ENCODE results near the gene SMC5.
"Not testable (repeated sequence)": the region's sequence is repeated elsewhere in the genome, so short reads cannot be mapped to it uniquely, and the experiment has no call there.

SMC5 gene

DNA sequence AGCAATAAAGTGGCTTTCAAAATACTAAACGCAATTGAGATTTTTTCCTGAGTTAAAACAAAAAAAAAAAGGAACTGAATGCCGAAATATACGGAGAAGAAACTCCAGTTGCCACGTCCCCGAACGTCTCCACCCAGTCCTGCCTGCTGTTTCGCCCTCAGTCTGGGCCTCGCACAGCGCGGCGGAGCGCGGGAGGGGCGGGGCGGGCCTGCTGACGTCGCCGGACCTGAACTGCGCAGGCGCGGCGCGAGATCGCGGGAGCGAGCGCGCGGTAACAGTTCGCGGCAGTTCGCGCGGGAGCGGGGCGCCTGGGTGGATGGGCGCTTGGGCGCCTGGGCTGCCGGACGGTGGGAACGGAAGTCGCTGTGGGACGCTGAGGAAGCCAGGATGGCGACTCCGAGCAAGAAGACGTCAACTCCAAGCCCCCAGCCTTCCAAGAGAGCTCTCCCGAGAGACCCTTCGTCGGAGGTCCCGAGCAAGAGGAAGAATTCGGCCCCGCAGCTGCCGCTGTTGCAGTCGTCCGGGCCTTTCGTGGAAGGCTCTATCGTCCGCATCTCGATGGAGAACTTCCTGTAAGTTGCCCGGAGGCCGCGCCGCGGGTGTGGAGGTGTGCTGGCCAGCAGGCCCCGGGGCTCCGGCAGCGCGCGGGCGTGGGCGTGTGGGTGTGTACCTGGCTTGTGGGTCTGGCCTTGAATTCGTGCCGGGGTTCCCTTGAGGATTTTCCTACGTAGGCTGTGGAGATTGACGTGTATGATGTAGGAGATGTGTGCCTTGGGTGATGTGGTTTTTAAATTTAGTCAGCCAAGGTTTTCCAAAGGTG is at the start of gene SMC5:
Gene SMC5 (plus strand): TSS at position 287 of the 820 bp plus-strand sequence. CDS start 101 bp downstream, at position 388.
- DNase-seq, result peak; percentile 84

DNA sequence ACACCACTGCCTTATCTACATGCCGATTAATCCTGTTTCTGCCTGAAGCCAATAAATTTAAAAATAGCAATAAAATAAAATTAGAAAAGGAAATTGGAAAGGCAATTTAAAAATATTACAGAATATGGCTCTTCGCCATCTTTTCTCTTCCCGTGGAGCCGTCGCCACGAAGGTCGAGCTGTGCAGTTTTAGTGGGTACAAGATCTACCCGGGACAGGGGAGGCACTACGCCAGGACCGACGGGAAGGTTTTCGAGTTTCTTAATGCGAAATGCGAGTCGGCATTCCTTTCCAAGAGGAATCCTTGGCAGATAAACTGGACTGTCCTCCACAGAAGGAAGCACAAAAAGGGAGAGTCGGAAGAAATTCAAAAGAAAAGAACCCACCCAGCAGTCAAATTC is 41.7 kb upstream of the SMC5 start:
- no peak for DNase-seq

DNA sequence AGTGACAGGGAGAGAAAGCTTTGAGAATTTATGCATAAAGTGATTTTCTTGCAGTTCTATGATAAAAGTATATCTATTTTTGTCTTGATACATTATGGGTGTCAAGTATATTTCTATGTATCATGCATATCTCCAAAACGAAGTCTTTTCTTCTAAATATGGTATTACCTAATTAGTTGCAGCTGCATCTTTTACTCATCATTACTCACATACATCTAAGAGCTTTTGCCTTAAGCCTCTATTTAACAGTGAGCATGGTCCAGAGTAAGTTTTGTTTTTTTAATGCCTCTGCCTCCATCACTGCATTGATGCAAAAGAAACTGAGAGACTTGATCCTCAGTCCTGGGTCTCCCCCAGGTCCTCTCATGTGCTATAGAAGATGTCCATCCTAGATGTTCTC is 40.0 kb upstream of the SMC5 start:
- DNase-seq, result no peak

DNA sequence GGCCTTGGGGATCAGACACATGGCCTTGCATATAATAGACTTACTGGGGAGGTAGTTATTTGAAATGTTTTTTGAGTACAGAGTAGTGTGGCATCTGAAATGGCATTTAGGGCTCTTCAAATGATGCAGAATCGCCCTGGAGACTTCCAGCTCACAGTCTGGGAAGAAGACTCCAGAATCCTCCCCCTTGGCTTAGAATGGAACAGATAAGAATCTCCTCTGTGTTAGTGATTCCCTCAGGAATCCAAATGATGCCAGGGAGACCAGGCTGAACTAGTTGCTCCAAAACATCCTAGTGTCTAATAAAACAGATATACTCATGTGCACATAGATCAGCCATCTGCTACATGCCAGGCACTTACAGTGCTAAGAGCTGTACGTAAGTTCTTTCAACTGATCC is 38.6 kb upstream of the SMC5 start:
- DNase-seq, result no peak

DNA sequence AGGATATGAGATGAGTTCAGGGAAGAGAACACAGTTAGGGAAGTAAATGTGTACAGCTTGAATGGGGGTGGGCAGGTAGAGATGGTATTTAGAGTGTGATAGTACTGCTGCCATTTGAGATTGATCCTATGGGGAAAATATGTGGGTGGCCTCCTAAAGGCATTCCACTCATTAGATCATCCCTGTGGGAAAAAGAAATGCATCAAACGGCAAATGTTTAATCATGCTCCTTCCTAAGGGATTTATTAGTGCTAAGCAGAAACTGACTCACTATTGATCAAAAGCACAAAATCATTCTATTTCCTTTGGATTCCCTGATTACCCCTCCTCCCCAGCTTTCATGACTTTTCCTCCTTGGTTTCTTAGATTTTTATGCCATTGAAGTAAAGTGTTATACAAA is 36.4 kb upstream of the SMC5 start:
- DNase-seq, result no peak

DNA sequence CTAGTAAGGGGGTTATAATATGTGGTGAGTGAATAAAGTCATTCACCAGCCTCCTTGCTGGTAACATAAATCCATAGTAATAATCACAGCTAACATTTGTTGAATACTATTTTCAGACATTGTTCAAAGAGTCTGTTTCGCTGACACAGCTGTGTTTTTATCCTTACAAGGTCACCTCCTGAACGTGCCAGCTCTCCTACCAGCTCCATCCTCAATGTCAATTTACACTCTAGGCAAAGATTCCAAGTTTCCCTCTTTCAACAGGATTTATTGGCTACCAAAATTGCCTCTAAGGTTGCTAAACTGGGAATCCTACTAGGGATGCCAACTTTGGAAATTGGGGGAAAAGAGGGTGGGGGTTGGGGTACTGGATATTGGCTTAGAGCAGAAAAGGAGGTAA is 30.7 kb upstream of the SMC5 start:
- DNase-seq, result no peak

DNA sequence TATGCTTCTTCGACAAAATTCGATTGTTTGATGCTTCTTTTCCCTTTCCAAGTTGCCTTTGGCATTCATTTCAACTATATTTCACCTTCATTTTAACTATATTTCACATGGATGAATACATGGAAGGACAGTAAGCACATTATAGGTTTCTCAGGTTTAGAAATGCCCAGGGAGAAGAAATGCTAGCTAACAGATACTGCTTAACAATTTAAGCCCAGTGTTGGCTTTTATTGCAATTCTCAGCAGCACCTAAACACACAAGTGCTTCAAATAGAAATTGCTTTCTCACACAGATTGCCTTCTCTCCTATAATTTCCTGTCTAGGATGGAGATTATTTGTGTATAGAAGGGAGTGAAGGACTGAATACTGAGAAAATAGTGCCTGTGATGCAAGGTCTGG is 30.2 kb upstream of the SMC5 start:
- no peak for DNase-seq

DNA sequence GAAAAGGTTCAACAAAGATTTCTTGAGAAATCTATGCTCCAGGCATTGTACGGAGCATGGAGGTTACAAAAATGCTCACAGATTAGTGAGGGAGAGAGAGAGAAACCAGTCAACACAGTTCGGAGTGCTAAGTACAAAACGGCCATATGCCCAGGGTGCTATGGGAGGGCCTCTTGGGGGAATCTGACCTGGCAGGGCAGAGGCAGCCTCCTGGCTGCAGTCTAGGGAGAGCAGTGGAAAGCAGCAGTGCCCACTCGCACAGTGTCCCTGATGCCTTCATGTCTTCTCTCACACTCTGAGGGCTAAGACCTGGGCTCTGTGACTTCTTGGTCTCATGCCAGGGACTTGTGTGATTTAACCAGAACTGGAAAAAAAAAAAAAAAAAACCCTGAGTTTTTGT is 29.8 kb upstream of the SMC5 start:
- no peak for DNase-seq

DNA sequence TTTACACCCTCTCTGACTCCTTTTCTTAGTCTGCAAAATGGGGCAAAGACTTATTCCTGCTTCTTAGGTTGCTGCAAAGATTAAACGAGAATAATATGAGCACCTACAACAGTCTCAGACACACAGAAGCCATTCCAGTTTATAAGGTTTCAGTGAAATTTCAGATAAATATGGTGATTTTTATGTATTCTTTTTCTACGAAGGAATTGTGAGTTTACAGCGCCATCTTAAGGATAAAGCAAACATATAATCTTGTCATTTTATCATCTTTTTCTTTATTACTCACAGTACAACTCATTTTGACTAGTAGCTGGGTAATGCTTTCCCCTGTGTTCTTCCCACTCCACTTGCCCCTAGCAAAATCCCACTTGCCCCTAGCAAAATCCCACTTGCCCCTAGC is 29.2 kb upstream of the SMC5 start:
- DNase-seq, result peak; percentile 14

DNA sequence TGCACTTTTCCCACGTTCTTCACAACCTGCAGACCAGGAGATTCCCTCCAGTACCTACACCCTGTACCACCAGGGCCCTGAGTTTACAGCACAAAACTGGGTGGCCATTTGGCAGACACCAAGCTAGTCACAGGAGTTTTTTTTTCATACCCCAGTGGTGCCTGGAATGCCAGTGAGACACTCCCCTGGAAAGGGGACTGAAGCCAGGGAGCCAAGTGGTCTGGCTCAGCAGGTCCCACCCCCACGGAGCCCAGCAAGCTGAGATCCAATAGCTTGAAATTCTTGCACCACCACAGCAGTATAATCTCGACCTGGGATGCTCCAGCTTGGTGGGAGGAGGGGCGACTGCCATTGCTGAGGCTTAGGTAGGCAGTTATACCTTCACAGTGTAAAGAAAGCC is 26.3 kb upstream of the SMC5 start:
- DNase-seq, result no peak

DNA sequence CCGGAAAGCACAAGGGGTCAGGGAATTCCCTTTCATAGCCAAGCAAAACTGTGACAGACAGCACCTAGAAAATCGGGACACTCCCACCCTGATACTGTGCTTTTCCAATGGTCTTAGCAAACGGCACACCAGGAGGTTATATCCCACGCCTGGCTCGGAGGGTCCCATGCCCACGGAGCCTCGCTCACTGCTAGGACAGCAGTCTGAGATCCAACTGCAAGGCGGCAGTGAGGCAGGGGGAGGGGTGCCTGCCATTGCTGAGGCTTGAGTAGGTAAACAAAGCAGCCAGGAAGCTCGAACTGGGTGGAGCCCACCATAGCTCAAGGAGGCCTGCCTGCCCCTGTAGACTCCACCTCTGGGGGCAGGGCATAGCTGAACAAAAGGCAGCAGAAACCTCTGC is 24.6 kb upstream of the SMC5 start:
- DNase-seq, result not testable (repeated sequence)

DNA sequence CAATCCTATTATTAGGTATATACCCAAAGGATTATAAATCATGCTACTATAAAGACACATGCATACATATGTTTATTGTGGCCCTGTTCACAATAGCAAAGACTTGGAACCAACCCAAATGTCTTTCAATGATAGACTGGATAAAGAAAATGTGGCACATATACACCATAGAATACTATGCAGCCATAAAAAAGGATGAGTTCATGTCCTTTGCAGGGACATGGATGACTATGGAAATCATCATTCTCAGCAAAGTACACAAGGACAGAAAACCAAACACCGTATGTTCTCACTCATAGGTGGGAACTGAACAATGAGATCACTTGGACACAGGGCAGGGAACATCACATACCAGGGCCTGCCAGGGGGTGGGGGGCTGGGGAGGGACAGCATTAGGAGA is 12.8 kb upstream of the SMC5 start:
- not testable (repeated sequence) for DNase-seq

DNA sequence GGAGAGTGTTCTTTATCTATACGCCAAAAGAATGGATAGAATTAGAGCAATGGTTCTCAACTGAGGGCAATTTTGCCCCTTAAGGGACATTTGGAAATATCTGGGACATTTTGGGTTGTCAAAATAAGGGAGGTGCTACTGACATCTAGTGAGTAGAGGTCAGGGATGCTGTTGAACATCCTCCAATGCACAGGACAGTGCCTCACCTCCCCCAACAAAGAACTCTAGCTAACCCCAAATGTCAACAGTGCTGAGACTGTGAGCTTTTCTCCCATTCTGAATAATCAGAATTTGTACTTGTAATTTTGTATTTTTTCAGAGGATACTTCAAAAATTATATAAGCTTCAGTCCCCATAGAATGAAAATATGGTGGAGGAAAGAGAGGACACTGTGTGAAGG is 8.6 kb upstream of the SMC5 start:
- DNase-seq, result no peak

DNA sequence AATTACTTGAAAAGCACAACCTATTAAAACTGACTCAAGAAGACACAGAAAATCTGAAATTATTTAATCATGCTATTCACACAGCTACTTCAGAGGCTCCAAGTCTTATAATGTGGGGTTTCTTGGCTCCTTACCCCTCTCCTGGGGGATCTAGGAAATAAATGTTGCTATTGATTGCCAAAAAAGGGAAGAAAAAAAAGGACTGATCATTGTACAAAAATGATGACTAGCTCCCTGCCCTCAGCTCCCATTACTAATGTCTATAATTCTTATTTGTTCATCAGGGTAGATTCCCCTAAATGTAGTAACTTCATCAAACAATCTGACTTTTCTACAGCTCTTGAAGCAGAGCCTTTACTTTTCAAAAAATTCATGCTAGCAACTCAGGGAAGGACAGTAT is 3.3 kb upstream of the SMC5 start:
- DNase-seq, result no peak

DNA sequence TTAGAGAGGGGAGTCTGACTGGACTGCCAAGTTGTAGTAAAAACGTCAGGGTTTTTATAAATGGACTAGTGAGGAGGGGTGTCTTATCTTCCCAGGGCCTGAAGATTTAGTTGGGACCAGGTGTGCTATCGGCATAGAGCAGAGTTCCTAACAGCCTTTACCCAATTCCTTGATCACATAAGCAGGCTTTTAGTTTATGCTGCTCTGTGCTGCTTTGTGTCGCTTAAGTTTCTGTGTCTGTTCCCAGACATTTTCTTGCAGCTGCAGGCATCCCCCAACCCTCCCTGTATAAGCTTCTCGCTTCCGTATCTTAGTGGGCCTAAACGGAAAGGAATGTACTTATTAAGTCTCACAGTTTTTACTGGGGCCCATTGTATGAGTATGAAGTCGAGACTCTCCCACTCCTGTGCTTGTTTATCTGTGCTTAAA is 2.6 kb upstream of the SMC5 start:
- DNase-seq, result no peak

DNA sequence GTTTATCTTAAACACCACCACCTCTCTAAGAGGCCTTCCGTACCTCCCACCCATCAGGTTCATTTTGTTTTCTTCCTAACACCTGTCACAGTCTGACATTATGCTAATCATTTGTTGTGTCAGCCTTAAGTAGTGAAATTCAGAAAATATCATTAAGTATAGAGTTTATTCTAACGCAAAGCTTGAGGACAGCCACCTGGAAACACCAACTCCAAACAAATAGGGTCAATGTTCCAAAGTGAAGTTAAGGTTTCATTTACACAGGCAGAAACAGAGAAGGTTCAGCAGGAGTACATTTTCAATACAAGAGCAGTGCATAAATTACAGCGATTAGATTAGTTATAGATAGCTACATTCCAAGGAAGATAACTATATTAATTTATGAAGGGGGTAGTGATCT is 1.3 kb upstream of the SMC5 start:
- peak; percentile 4 for DNase-seq

DNA sequence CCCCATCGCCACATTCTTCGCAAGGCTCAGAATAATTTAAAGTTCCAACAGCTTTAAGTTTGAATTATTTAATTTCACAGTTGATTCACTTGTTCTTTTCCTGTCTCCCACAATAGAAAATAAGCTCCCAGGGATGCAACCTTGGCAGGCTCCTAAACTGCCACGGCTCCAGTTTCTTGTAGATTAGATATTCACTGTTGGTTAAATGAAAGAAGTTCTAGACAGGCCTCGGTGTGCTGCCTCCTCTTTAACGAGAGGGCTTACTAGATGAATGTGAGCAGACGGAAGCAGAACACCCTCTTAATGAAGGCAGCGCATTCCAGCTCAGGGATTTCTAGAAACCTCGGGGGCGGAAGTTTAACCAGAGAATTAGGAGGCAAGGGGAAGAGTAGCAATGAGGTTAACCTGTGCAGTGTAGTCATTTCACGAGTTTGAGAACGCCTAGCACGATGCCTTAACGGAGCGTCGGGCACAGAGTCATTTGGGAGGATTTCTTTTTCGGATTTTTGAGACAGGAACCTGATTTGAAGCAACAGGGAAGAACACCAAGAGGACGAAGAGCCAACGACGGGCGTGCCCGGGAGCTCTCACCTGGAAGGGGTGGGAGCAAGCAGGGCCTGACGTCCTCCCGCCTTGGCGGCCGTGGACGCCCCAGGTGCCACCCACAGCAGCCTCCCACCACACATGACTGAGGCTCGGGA is 637 bp upstream of the SMC5 start:
- peak; percentile 77 for DNase-seq

DNA sequence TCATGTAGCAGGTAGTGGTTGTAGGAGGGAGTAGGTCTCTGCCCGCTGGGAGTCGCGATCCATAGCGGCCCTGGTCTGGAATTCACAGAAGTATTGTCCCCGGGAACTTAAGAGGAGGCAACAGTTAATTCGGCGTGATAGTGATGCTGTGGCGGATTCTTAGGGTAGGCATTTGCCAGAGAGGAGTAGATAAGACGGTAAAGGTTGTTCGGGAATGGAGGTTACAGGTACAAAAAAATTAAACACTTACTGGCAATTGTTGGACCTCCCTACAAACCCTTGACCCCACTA is 679 bp downstream of the SMC5 start:
- DNase-seq, result no peak

DNA sequence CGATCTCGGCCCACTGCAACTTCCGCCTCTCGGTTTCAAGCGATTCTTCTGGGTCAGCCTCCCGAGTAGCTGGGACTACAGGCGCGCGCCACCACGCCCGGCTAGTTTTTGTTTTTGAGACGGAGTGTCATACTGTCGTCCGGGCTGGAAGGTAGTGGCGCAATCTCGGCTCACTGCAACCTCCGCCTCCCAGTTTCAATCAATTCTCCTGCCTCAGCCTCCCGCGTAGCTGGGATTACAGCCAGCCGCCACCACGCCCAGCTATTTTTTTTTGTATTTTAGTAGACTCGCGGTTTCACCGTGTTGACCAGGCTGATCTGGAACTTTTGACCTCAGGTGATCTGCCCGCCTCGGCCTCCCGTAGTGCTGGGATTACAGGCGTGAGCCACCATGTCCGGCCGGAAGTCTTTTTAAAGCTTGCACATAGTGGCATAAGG is 1.2 kb downstream of the SMC5 start:
- no peak for DNase-seq

DNA sequence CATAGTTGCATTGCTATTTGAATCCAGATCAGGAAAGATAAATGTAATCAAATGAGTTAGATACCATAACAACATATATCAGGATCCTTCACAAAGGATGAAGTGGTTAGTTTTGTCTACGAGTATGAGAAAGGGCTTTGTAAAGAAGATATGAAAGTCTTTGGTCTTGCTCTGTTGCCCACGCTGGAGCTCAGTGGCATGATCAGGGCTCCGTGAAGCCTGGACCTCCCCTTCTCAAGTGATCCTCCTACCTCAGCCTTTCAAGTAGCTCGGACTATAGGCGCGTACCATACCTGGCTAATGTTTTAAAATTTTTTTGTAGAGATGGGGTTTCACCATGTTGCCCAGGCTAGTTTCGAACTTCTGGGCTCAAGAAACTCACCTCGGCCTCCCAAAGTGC is 1.8 kb downstream of the SMC5 start:
- no peak for DNase-seq

DNA sequence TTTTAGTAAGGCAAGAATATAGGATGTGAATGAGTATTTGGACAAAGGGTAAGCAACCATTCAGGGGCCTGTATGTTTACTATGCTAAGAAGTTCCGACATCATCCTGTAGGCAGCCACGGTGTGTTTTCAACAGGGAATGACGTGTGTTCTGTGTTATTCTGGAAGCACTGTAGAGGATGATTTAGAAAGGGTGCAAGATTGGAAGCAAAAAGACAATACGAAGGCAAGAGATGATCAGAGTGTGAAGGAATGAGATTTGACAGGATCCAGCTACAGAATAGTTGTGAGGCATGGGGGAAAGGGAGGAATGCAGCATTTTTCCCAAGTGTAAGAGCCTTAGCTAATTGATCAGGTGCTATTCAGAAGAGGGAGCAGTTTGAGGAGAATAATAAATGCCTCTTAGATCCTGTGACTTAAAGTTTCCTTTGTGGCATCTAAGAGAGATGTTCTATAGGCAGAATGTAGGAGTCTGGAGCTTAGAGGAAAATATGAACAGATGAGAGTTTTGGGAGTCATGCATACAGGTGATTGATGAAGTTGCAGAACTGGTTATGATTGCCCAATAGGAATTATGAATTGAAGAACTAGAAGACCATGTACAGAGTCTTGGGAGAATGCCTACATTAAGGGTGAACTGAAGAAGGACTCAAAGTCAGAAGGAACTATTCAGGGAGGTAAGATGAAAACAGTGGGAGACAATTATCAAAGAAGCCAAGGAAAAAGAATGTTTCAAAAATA is 2.5 kb downstream of the SMC5 start:
- DNase-seq, result no peak

DNA sequence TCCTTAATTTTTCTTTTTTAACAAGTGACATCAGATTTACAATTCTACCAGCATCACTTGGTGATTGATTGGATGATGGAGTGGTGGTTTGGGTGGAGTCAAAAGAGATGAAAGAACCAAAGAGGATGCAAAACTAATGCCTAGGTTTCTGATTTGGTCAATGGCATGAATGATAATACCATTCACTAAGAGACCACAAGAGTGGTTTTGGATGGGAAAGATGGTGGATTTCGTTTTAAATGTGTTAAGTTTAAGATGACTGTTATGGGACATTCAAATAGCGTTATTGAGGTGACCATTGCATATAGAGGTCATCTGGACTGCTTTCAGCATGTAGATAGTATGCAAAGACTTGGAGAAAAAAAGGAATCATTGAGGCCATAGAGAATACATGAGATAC is 3.6 kb downstream of the SMC5 start:
- DNase-seq, result no peak

DNA sequence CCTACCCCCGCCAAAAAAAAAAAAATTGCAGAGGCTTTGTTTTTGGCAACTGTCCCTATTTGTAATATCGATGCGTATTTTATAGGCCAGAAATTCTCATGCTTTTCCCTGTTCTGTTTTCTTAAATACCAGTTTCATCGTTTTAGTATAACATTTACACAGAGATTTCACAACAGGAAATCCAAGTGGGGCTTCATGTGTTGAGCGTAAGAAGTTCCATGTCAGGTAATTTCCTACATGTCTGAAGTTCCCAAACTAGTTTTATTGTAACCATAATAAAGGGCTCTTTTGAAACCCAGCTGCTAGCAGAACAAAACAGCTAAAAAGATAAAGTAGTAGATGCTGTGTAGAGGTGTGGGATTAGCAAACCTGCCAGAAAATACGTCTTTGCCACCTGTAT is 4.2 kb downstream of the SMC5 start:
- DNase-seq, result no peak

DNA sequence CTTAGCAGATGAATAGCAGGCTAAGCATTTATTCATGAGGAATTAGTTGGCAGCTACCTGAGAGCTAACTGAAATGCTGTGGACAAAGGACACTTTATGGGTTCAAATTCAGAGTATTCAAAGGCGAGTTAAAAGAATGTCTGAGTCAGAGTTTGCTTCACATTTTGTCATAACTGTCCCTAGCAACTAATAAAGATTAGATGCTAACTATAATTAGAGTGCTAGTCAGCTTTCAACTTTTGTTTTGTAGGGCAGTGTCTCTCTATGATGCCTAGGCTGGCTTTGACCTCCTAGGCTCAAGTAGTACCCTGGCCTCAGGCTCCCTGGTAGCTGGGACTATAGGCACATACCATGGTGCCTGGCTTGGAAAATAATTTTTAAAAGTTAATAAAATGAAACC is 4.6 kb downstream of the SMC5 start:
- no peak for DNase-seq

All from NCI-H1105 treated with DMSO at 0.1 percent for 48 hours (cell line).